Measurements from ENCODE around the gene GFI1B. TPM values are rescaled to one million over a fixed set of nuclear protein-coding genes. Genes with fewer than 3 reads are reported as not detected.

The GFI1B gene
- total RNA-seq, 1 experiment from 2014 or later = 0.53 TPM

- no peak for DNase-seq
- Histone ChIP-seq H3K27ac (no peak overlapping the region), H3K4me3 (no peak overlapping the region), H3K4me1 (peaks cover 35% of the 10 kb centered on the region), H3K27me3 (peaks cover 3% of the 10 kb centered on the region; the same call in 1 of the 2 replicates), H3K36me3 (no peaks in the 10 kb centered on the region), H3K9me3 (replicated peaks) (peaks cover 3% of the 10 kb centered on the region; the same call in 1 of the 2 replicates)
Observed at GRCh38 chr9:133004999-133005760, 26.7 kb downstream of the GFI1B start.

GRCh38 chr9:133005957-133006356 lies 27.5 kb downstream of the GFI1B start:
- DNase-seq = no peak
- H3K36me3 ChIP-seq = no peaks in the 10 kb centered on the region
- no peaks in the 10 kb centered on the region for H3K27me3 ChIP-seq
- H3K4me3 ChIP-seq = no peak overlapping the region
- peaks cover 8% of the 10 kb centered on the region; the same call in 1 of the 2 replicates for H3K9me3 ChIP-seq (replicated peaks)
- H3K4me1 ChIP-seq = peaks cover 35% of the 10 kb centered on the region
- H3K27ac ChIP-seq = no peak overlapping the region

GRCh38 chr9:133006731-133007352 lies 28.3 kb downstream of the GFI1B start:
- H3K4me1 ChIP-seq = peaks cover 34% of the 10 kb centered on the region
- H3K27me3 ChIP-seq = no peaks in the 10 kb centered on the region
- H3K27ac ChIP-seq = no peak overlapping the region
- H3K9me3 ChIP-seq (replicated peaks) = peaks cover 8% of the 10 kb centered on the region; the same call in 1 of the 2 replicates
- no peak for DNase-seq
- H3K4me3 ChIP-seq = no peak overlapping the region
- no peaks in the 10 kb centered on the region for H3K36me3 ChIP-seq

GRCh38 chr9:133008406-133008805 lies 29.9 kb downstream of the GFI1B start:
- Histone ChIP-seq H3K4me1 (peaks cover 20% of the 10 kb centered on the region), H3K36me3 (no peaks in the 10 kb centered on the region), H3K9me3 (replicated peaks) (peaks cover 8% of the 10 kb centered on the region; the same call in 1 of the 2 replicates), H3K27ac (no peak overlapping the region), H3K4me3 (no peak overlapping the region), H3K27me3 (no peaks in the 10 kb centered on the region)
- no peak for DNase-seq

GRCh38 chr9:133008824-133009223 lies 30.3 kb downstream of the GFI1B start:
- H3K27ac ChIP-seq = no peak overlapping the region
- H3K36me3 ChIP-seq = no peaks in the 10 kb centered on the region
- H3K4me3 ChIP-seq = no peak overlapping the region
- DNase-seq = no peak
- peaks cover 8% of the 10 kb centered on the region; the same call in 1 of the 2 replicates for H3K9me3 ChIP-seq (replicated peaks)
- peaks cover 16% of the 10 kb centered on the region for H3K4me1 ChIP-seq
- no peaks in the 10 kb centered on the region for H3K27me3 ChIP-seq

GRCh38 chr9:133009906-133010582 lies 31.6 kb downstream of the GFI1B start:
- no peak overlapping the region for H3K4me3 ChIP-seq
- H3K27me3 ChIP-seq = no peaks in the 10 kb centered on the region
- no peak overlapping the region for H3K27ac ChIP-seq
- H3K4me1 ChIP-seq = peaks cover 3% of the 10 kb centered on the region; the same call in 1 of the 2 replicates
- no peak for DNase-seq
- H3K9me3 ChIP-seq (replicated peaks) = peaks cover 8% of the 10 kb centered on the region; the same call in 1 of the 2 replicates
- H3K36me3 ChIP-seq = no peaks in the 10 kb centered on the region

GRCh38 chr9:133014696-133015095 lies 36.2 kb downstream of the GFI1B start:
- no peak for DNase-seq
- H3K9me3 ChIP-seq (replicated peaks) = peaks cover 12% of the 10 kb centered on the region; the same call in 1 of the 2 replicates
- no peak overlapping the region for H3K27ac ChIP-seq
- H3K4me1 ChIP-seq = no peaks in the 10 kb centered on the region
- H3K36me3 ChIP-seq = no peaks in the 10 kb centered on the region
- H3K27me3 ChIP-seq = peaks cover 5% of the 10 kb centered on the region; the same call in 1 of the 2 replicates
- H3K4me3 ChIP-seq = no peak overlapping the region

GRCh38 chr9:133023117-133023890 lies 44.8 kb downstream of the GFI1B start:
- Histone ChIP-seq H3K4me1 (no peaks in the 10 kb centered on the region), H3K27ac (no peak overlapping the region), H3K27me3 (0 out of 2 replicates have a peak, but pooled peaks cover under 1% of the 10 kb centered on the region), H3K4me3 (no peak overlapping the region), H3K9me3 (replicated peaks) (no peaks in the 10 kb centered on the region), H3K36me3 (no peaks in the 10 kb centered on the region)
- peak; percentile 71 to 76 for DNase-seq

- Histone ChIP-seq H3K4me1 (no peaks in the 10 kb centered on the region), H3K27me3 (no peaks in the 10 kb centered on the region), H3K27ac (no peak overlapping the region), H3K36me3 (no peaks in the 10 kb centered on the region), H3K9me3 (replicated peaks) (no peaks in the 10 kb centered on the region), H3K4me3 (no peak overlapping the region)
- DNase-seq = no peak
Observed at GRCh38 chr9:133026426-133026825, 47.9 kb downstream of the GFI1B start.

GRCh38 chr9:133027134-133027533 lies 48.6 kb downstream of the GFI1B start:
- Histone ChIP-seq H3K9me3 (replicated peaks) (no peaks in the 10 kb centered on the region), H3K27me3 (no peaks in the 10 kb centered on the region), H3K4me3 (no peak overlapping the region), H3K36me3 (no peaks in the 10 kb centered on the region), H3K4me1 (no peaks in the 10 kb centered on the region), H3K27ac (no peak overlapping the region)
- no peak for DNase-seq

- Histone ChIP-seq H3K9me3 (replicated peaks) (no peaks in the 10 kb centered on the region), H3K27me3 (no peaks in the 10 kb centered on the region), H3K27ac (no peak overlapping the region), H3K4me3 (no peak overlapping the region), H3K4me1 (no peaks in the 10 kb centered on the region), H3K36me3 (peaks cover 5% of the 10 kb centered on the region)
- DNase-seq = no peak
Observed at GRCh38 chr9:133028221-133028620, 49.7 kb downstream of the GFI1B start.

GRCh38 chr9:133029994-133030316 lies 51.5 kb downstream of the GFI1B start:
- Histone ChIP-seq H3K9me3 (replicated peaks) (no peaks in the 10 kb centered on the region), H3K27ac (peak overlapping the region; percentile 75), H3K4me1 (no peaks in the 10 kb centered on the region), H3K27me3 (no peaks in the 10 kb centered on the region), H3K4me3 (peak overlapping the region; percentile 75), H3K36me3 (peaks cover 6% of the 10 kb centered on the region)
- DNase-seq = no peak

- Histone ChIP-seq H3K27ac (peak within 1 kb of the TSS; percentile 75), H3K36me3 (peaks cover 6% of the 10 kb centered on the region), H3K4me3 (peak within 1 kb of the TSS; percentile 75), H3K27me3 (no peaks in the 10 kb centered on the region), H3K4me1 (no peaks in the 10 kb centered on the region), H3K9me3 (replicated peaks) (no peaks in the 10 kb centered on the region)
- DNase-seq = peak; percentile 96 to 100
Observed at GRCh38 chr9:133030317-133031129, 52.0 kb downstream of the GFI1B start, which contains the start of gene GTF3C5. TSS of gene GTF3C5 (plus strand) at chr9:133030997. CDS start at chr9:133031012, 15 bp downstream.

- Histone ChIP-seq H3K4me1 (no peaks in the 10 kb centered on the region), H3K27me3 (no peaks in the 10 kb centered on the region), H3K9me3 (replicated peaks) (no peaks in the 10 kb centered on the region), H3K36me3 (peaks cover 6% of the 10 kb centered on the region), H3K4me3 (peak overlapping the region; percentile 75), H3K27ac (peak overlapping the region; percentile 75)
- DNase-seq = no peak
Observed at GRCh38 chr9:133031130-133031422, 52.6 kb downstream of the GFI1B start.
